ENCODE results near the gene CDH10.

- no peak for TF ChIP-seq CTCF (IDR thresholded peaks at IDR 0.05)
- no peak for TF ChIP-seq EP300 (IDR thresholded peaks at IDR 0.05)
- no peak for TF ChIP-seq POLR2A (IDR thresholded peaks at IDR 0.05)
Measured at GRCh38 chr5:24668050-24668449, 23.3 kb upstream of the CDH10 start.

Data from tibial nerve (tissue), 4 donors.